SIG-M5 (cell line): ENCODE measurements around the gene DDX56.
"Not testable (repeated sequence)": the region's sequence is repeated elsewhere in the genome, so short reads cannot be mapped to it uniquely, and the experiment has no call there.

Experiments
- DNase-seq: peaks from one replicate; lab custom pipeline; 2025; lab: John Stamatoyannopoulos, UW

DDX56 gene

DNA sequence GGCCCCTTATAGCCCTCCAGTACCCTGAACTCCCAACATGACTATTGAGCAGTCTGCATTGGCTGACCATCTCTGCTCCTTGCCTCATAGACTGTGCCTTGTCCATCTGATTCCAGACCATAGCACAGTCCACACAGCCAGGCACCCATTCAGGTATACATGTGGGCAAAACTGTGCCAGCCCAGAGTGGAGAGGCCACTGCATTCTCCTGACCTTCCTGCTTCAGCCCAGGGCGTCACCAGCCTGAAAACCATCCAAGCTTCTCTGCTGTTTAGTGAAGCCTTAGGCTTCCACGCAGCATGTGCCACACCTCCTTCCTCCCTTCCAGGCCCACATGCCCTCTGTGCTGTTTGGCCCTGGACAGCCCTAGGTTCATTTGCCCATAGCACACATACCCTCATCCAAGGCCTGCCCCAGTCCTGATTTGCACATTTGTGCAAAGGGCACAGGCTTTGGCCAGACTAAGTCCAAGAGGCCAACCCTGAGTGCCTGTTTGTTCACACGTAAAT lies 10.5 kb downstream of the DDX56 start:
- no peak for DNase-seq

GRCh38 chr7:44562622-44562962 lies 11.1 kb downstream of the DDX56 start:
- DNase-seq = not testable (repeated sequence)

GRCh38 chr7:44561962-44562621 lies 11.6 kb downstream of the DDX56 start:
- DNase-seq = no peak

DNA sequence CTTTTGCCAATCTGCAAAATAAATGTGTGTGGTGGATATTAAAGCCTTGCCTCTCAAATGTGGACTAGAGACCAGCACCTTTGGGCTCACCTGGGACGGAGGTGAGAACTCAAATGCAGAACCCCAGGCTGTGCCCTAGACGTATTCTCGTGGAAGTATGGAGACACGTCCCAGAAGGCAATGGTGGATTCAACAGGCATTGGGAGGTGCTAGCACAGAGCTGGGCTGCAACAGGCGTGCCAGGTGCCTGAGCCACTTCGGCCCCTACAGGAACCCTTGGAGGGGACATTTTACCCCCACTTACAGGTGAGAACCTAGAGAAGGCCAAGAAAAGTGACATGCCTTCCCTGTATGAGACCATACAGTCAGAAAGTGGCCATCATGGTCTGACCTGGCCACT lies 12.2 kb downstream of the DDX56 start:
- DNase-seq = no peak

- DNase-seq = no peak
Measured at GRCh38 chr7:44559485-44559884, 14.2 kb downstream of the DDX56 start.

DNA sequence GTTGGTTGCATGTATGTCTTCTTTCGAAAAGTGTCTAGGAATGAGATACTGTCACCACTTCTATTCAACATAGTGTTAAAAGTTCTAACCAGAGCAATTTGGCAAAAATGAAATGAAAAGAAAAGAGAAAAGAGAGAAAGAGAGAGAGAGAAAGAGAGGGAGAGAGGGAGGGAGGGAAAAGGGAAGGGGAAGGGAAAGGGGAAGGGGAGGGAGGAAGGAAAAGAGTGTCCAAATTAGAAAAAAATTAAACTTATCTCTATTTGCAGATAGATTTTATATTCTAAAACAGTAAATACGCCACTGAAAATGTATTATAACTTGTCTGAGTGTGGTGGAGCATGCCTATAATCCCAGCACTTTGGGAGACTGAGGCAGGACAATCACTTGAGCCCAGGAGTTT lies 16.2 kb downstream of the DDX56 start:
- no peak for DNase-seq

- no peak for DNase-seq
Measured at GRCh38 chr7:44555350-44555749, 18.4 kb downstream of the DDX56 start.

DNA sequence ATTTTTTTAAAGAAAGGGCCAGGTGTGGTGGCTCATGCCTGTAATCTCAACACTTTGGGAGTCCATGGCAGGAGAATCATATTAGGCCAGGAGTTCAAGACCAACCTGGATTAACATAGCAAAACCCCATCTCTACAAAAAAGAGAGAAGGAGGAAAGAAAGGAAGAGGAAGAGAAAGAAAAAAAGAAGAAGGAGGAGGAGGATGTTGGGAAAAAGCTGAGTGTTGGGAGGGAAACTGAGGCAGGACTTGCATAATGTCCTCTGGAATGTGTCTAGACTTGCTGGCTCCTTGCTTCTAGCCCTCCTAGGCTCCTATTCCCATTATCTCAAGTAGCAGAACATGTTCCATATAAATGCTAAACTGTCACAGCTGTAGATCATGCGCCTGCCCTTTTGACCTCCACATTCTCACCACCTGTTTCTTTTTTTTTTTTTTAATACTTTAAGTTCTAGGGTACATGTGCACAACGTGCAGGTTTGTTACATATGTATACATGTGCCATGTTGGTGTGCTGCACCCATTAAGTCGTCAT lies 21.2 kb downstream of the DDX56 start:
- DNase-seq = not testable (repeated sequence)

DNA sequence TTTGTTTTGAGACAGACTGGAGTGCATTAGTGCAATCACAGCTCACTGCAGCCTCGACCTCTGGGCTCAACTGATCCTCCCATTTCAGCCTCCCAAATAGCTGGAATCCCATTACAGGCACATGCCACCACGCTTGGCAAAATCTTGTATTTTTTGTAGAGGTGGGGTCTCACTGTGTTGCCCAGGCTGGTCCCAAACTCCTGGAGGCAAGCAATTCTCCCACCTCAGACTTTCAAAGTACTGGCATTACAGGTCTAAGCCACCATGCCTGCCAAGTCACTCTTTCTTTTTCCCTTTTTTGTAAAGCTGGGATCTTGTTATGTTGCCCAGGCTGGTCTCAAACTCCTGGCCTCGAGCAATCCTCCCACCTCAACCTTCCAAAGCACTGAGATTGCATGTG lies 24.3 kb downstream of the DDX56 start:
- no peak for DNase-seq

- no peak for DNase-seq
Measured at GRCh38 chr7:44548893-44549292, 24.8 kb downstream of the DDX56 start.

- DNase-seq = no peak
Measured at GRCh38 chr7:44547536-44548231, 26.0 kb downstream of the DDX56 start.

DNA sequence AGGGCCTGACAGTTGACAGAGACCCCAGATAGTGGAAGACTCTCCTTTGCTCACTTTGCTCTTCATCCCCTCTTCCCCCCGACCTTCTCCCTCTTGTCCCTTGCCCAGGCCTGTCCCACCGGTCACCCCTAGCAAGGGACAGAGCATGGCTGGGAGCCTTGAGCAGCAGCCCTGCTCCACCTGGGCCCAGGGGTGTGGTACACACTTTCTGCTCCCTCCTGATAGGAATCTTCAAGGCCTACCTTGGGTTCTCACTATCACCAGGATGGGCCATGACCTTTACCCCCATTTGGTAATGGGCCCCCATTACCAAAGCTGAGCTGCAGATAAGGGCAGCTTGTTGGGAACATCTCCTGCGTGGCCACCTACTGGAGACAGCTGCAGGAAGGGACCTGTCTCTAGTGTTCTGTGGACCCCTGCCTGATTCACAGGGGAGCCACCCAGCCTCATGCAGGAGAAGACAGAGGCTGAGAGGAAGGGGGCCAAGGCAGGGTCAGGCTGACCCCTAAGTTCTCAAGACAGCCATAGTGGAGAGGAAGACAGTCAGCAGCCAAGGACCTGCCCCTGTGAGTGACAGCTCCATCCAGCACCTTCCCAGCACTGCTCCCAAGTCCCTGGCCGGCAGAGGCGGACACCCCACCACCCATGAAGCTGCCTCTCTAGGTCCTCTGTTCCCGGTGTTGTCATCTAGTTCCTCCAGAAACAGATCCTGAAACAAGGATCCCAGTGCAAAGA lies 31.7 kb downstream of the DDX56 start:
- DNase-seq = no peak

GRCh38 chr7:44541028-44541869 lies 32.5 kb downstream of the DDX56 start, which contains the start of gene NPC1L1:
NPC1L1 (minus strand) TSS chr7:44541330; CDS start chr7:44541259, 71 bp downstream.
- DNase-seq = no peak

DNA sequence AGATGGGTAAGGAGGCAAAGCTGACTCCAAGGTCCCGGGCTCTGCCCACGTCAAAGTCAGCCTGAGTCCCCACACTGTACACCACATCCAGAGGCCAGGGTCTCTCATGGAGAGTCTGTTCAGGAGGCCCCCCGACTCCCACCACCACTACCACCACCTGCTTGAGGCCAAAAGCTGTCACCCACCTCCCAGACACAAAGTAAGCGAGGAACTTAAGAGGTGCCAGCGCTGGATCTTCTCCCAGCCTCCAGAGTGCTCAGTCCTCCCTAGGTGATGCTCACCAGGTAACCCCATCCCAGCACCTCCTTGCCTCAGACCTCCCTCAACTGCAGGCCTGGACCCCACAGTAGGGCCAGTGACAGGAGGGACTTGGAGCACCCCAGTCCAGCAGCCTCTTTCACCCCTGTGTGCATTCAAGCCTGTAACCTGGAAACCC lies 33.1 kb downstream of the DDX56 start:
- DNase-seq = no peak

- DNase-seq = no peak
Measured at GRCh38 chr7:44539669-44540506, 33.8 kb downstream of the DDX56 start.

- DNase-seq = no peak
Measured at GRCh38 chr7:44538798-44539668, 34.7 kb downstream of the DDX56 start.

DNA sequence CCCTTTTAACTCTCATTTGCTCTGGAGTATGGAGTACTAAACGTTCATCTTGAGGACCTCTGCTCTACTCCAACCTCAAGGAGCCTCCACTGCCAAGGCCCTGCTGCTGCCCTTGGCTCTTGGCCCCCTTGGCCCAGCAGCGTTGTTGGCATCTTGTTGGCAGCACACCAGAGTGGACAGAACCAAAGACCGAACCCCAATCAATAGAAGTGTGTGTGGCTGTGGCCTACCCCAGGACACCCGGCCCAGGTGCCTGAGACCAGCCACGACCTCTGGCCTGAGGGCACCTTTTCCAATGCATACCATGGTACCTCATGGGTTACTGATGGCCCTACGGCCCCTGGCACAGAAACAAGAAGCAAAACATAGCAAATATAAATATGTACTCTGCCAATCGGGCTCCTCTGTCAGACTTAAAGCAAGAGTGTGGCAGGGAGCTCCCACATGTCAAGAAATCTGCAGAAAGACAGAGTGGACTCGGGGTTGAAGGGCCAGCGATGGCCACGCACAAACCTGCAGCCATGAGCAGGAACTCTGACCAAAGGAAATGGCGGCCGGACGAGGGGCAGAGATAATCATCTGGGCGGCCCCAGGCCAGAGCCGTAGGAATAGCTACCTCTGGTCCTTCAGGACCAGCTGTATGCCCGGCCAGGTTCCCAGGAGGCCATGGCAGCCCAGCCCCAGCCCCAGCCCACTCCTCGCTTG lies 35.5 kb downstream of the DDX56 start:
- no peak for DNase-seq

DNA sequence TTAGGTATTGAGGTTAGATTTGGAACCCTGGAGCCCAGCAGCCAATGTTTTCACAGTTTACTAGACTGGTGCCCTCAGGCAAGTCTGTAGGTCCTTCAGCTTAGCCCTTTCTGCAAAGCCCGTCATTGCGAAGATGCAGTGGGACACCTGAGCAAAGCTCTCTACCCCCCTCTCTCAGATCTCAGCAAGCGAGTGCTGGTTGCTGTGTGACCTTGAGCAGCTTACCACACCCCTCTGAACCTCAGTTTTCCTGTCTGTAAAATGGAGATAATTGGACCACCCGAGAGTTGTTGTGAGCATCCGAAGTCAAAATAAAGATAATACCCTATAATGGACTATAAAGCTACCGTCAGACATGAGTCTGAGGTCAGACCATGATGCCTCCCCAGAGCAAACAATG lies 36.3 kb downstream of the DDX56 start:
- DNase-seq = no peak

DNA sequence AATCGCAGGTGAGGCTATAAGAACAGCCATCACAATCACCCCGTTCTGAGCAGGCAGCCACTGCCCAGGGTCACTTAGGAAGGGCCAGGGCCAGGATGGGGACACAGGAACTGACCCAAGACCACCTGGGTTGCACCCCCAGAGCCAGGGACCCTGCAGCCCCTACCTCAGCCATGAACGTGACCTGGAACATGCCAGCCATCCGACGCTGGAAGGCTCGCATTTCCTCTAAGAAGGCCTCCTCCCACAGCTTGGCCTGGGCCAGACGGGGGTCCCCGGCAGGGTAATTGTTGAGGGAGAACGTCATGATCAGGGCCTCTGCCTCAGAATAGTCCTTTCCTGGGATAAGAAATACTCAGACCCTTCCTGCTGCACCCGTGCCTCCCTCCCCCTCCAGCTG lies 37.6 kb downstream of the DDX56 start:
- DNase-seq = no peak
